ENCODE results near the gene CSMD2.

CSMD2 gene

DNA sequence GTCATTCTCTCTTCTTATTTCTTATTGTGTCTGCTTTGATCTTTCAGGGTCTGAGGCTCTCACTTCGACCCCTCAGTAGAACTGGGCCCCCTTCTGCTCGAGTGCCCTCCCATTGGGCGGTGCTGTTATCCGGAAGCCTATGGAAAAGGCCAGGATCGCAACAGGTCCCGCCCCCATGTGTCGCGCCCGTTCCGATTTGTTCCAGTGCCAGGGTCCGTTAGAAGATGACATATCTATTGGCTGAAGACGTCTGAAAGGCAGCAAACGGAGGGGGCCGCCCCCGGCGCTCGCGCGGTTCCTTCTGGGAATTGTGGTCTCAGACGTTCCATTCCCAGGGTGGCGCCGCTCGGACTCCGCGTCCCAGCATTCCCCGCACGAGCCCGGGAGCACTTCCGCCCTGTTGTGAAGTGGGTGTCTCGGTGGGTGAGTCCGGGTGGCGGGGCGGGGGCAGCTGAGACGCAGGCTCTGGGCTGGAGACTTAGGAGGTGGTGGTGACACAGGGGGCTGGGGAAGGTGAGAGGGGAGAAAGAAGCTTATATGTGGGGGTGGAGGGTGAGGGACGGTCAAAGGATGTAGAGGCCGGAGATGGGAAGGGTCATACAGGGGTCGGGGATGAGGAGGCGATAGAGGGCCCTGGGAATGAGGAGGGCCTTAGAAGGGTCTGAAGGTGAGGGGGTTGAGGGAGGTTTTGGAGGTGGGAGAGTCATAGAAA lies 692.6 kb downstream of the CSMD2 start, which contains the start of gene ZSCAN20:
TSS of gene ZSCAN20 (plus strand) at position 377 of the 712 bp plus-strand sequence. CDS start 6,644 bp downstream, outside the sequence.
- TF ChIP-seq, protein P1, sequence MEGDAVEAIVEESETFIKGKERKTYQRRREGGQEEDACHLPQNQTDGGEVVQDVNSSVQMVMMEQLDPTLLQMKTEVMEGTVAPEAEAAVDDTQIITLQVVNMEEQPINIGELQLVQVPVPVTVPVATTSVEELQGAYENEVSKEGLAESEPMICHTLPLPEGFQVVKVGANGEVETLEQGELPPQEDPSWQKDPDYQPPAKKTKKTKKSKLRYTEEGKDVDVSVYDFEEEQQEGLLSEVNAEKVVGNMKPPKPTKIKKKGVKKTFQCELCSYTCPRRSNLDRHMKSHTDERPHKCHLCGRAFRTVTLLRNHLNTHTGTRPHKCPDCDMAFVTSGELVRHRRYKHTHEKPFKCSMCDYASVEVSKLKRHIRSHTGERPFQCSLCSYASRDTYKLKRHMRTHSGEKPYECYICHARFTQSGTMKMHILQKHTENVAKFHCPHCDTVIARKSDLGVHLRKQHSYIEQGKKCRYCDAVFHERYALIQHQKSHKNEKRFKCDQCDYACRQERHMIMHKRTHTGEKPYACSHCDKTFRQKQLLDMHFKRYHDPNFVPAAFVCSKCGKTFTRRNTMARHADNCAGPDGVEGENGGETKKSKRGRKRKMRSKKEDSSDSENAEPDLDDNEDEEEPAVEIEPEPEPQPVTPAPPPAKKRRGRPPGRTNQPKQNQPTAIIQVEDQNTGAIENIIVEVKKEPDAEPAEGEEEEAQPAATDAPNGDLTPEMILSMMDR (IDR thresholded peaks at IDR 0.05; ENCODE audit: low read depth, low read length): no peak
- H3K4me3 ChIP-seq (ENCODE audit: low read depth, low read length): peak within 1 kb of the TSS; percentile 76

DNA sequence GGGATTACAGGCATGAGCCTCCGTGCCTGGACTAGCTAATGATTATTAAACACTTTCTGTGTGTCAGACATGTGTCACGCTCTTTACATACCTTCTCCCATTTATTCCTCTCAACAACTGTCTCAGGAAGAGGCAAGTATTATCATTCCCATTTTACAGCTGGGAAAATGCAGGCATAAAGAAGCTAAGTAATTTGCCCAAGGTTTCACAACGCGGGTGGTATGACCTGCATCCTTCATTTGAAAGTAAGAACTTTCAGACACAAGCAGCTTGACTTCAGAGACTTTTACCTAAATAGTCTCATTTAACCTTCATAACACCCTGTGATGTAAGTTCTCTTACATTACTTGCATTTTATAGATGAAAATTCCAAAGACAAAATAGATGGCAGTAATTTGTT lies 693.6 kb downstream of the CSMD2 start:
- no peak overlapping the region for H3K4me3 ChIP-seq (ENCODE audit: low read depth, low read length)
- TF ChIP-seq, protein P1 (IDR thresholded peaks at IDR 0.05; ENCODE audit: low read depth, low read length): no peak

DNA sequence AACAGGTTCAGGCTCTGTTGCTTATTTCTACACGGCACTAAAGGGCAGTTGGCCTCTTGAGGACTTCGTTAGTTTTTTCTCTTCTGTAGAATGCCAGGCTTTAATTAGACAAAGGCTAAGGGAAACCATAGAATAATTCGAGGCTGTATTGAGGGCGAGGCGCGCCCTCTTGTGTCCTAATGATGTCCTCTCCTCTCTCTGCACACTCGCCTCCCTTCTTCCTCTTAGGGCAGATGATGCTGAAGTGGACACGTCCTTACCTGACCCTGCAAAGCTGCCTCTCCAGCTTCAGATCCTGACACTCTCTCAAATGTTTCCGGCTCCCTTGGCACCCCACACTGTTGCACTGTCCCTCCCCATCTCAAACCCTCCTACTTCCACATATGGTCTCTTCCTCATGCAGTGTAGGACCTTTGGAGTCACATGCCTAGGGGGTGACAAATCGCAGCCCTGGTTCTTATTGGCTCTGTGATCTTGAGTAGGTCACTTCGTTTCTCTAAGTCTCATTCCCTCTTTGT lies 694.5 kb downstream of the CSMD2 start:
- H3K4me3 ChIP-seq (ENCODE audit: low read depth, low read length): no peak overlapping the region
- TF ChIP-seq, protein P1 (IDR thresholded peaks at IDR 0.05; ENCODE audit: low read depth, low read length): peak; percentile 57

DNA sequence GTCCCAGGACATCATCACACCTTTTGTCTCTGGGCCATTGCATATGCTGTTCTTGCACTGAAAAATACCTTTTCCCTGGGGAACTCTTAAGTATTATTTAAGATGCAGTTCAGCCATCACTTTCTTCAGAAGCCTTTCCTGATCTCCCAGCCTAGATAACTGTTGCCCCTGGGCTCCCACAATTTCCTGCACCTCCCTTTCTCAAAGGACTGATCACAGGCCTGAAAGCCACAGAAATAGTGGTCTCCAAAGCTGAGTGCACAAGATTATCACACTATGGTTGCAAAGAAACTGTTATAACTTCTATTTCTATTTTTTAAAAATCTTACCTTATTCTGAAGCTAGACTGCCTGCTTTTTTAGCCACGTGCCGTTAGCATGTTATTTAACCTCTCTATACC lies 695.3 kb downstream of the CSMD2 start:
- no peak overlapping the region for H3K4me3 ChIP-seq (ENCODE audit: low read depth, low read length)
- TF ChIP-seq, protein P1 (IDR thresholded peaks at IDR 0.05; ENCODE audit: low read depth, low read length): no peak

DNA sequence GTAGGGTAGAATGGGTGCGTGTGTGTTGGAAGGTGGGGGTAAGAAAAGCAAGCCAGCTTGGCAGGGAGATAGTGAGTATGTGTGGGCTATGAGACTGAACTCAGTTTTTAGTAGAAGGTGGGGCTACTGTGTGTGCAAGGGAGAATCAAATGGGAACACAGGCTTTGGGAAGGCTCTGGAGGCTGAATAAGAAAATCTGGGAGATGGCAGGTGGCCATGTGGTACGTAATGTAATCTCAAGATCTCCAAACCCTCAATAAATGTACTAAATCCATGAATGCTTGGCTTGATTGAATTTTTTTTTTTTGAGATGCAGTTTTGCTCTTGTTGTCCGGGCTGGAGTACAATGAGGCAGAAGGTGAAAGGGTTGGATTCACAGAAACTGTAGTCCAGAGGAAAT lies 696.1 kb downstream of the CSMD2 start:
- no peak overlapping the region for H3K4me3 ChIP-seq (ENCODE audit: low read depth, low read length)
- TF ChIP-seq, protein P1 (IDR thresholded peaks at IDR 0.05; ENCODE audit: low read depth, low read length): no peak

DNA sequence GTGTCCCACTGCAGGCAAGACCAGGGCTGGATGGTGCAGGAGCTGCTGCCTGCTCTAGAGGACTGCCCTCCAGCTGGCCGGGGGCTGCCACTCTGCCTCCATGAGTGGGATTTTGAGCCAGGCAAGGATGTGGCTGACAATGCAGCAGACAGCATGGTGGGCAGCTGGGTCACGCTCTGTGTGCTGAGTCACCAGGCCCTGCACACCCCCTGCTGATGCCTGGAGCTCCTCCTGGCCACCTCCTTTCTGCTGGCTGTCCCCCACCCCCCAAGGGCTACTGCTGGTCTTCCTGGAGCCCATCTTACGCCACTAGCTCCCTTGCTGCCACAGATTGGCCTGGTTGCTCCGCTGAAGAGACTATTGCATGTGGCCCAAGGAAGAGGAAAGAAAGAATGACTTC lies 696.5 kb downstream of the CSMD2 start:
- no peak overlapping the region for H3K4me3 ChIP-seq (ENCODE audit: low read depth, low read length)

DNA sequence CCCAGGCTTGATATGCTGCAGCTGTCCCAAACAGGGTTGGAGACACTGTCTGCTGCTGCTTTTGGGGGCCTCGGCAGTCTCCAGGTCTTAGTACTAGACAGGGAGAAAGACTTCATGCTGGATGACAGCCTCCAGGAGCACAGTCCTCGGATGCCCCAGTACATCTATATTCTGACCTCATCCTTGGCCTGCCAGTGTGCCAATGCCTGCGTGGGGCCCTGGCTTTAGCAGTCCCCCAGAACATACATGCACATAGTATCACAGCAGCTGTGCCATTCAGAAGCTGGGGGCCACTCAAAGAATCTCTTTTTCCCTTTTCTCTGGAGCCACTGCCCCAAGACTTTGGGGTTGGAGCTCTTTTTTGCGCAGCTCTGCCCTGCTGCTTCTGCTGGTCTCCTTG lies 697.0 kb downstream of the CSMD2 start:
- no peak overlapping the region for H3K4me3 ChIP-seq (ENCODE audit: low read depth, low read length)
- TF ChIP-seq, protein P1 (IDR thresholded peaks at IDR 0.05; ENCODE audit: low read depth, low read length): no peak

More for the DNA sequence above, 696.5 kb downstream of the CSMD2 start:
- TF ChIP-seq, protein P1 (IDR thresholded peaks at IDR 0.05; ENCODE audit: low read depth, low read length): no peak

All from WI38 (cell line).